ENCODE results near the gene PREX1. TPM values are rescaled to one million over a fixed set of nuclear protein-coding genes. Genes with fewer than 3 reads are reported as not detected.

The PREX1 gene
- total RNA-seq, 1 experiment from 2014 or later: not detected

GRCh38 chr20:48799328-48800105, 28.3 kb downstream of the PREX1 start:
- no peak for TF ChIP-seq CTCF (IDR thresholded peaks at IDR 0.05; ENCODE audit: unreplicated experiment)
- DNase-seq (ENCODE audit: unreplicated experiment): no peak
- no TSS peak for BruUV-seq (replicated peaks)
- POLR2A ChIA-PET: interaction anchor here (1.9 kb wide), 1 partner anchor 11 kb away, joined by 4 read pairs; no protein-coding TSS in a partner anchor
- CTCF ChIA-PET: interaction anchor here (0.5 kb wide), 2 partner anchors 105 to 1945 kb away, joined by 3 to 4 read pairs; no protein-coding TSS in a partner anchor
- Mint-ChIP-seq H3K27ac (ENCODE audit: low read depth, unreplicated experiment) (no peak overlapping the region), H3K4me1 (ENCODE audit: insufficient read depth, unreplicated experiment) (no peaks in the 10 kb centered on the region), H3K9me3 (ENCODE audit: unreplicated experiment) (no peaks in the 10 kb centered on the region), H3K27me3 (ENCODE audit: insufficient read depth, unreplicated experiment) (peaks cover 50% of the 10 kb centered on the region), H3K4me3 (ENCODE audit: unreplicated experiment) (no peak overlapping the region), H3K36me3 (ENCODE audit: insufficient read depth, unreplicated experiment) (no peaks in the 10 kb centered on the region)
- intact Hi-C loops (cut with micrococcal nuclease): no loop called here

GRCh38 chr20:48797850-48798747, 29.7 kb downstream of the PREX1 start:
- Mint-ChIP-seq H3K36me3 (ENCODE audit: insufficient read depth, unreplicated experiment) (no peaks in the 10 kb centered on the region), H3K9me3 (ENCODE audit: unreplicated experiment) (no peaks in the 10 kb centered on the region), H3K4me3 (ENCODE audit: unreplicated experiment) (no peak overlapping the region), H3K27me3 (ENCODE audit: insufficient read depth, unreplicated experiment) (peaks cover 54% of the 10 kb centered on the region), H3K4me1 (ENCODE audit: insufficient read depth, unreplicated experiment) (no peaks in the 10 kb centered on the region), H3K27ac (ENCODE audit: low read depth, unreplicated experiment) (peak overlapping the region; percentile 66)
- no TSS peak for BruUV-seq (replicated peaks)
- no peak for DNase-seq (ENCODE audit: unreplicated experiment)
- POLR2A ChIA-PET: interaction anchor here (0.7 to 1.9 kb wide), 2 partner anchors 10 to 112 kb away, joined by 3 to 4 read pairs; no protein-coding TSS in a partner anchor
- CTCF ChIA-PET: interaction anchor here (1.0 to 1.6 kb wide), 2 partner anchors 10 to 178 kb away, joined by 3 to 9 read pairs; no protein-coding TSS in a partner anchor
- intact Hi-C loops (cut with micrococcal nuclease): no loop called here
- TF ChIP-seq CTCF (IDR thresholded peaks at IDR 0.05; ENCODE audit: unreplicated experiment): no peak

GRCh38 chr20:48797275-48797825, 30.4 kb downstream of the PREX1 start:
- no peak for TF ChIP-seq CTCF (IDR thresholded peaks at IDR 0.05; ENCODE audit: unreplicated experiment)
- H3K4me3 Mint-ChIP-seq (ENCODE audit: unreplicated experiment): no peak overlapping the region
- ChIA-PET POLR2A (interaction anchor here (0.7 kb wide), 1 partner anchor 112 kb away, joined by 3 read pairs; no protein-coding TSS in a partner anchor), CTCF (interaction anchor here (1.0 to 1.6 kb wide), 2 partner anchors 10 to 177 kb away, joined by 3 to 9 read pairs; no protein-coding TSS in a partner anchor)
- H3K27me3 Mint-ChIP-seq (ENCODE audit: insufficient read depth, unreplicated experiment): peaks cover 48% of the 10 kb centered on the region
- no peak overlapping the region for H3K27ac Mint-ChIP-seq (ENCODE audit: low read depth, unreplicated experiment)
- no peaks in the 10 kb centered on the region for H3K36me3 Mint-ChIP-seq (ENCODE audit: insufficient read depth, unreplicated experiment)
- BruUV-seq (replicated peaks): no TSS peak
- no peaks in the 10 kb centered on the region for H3K4me1 Mint-ChIP-seq (ENCODE audit: insufficient read depth, unreplicated experiment)
- no peak for DNase-seq (ENCODE audit: unreplicated experiment)
- intact Hi-C loops (cut with micrococcal nuclease): no loop called here
- H3K9me3 Mint-ChIP-seq (ENCODE audit: unreplicated experiment): no peaks in the 10 kb centered on the region
